Prostate gland (tissue), 2 donors: Measurements from ENCODE around the gene MORN4.

ENCODE experiments used
- POLR2A ChIP-seq: fragments of 450-650 bp; IDR thresholded peaks from one replicate; pipeline ENCODE4 v1.6.1; 2016; ENCODE audit warnings: antibody characterized with exemption, mild to moderate bottlenecking
- TF ChIP-seq, protein P1 (sequence below), 4 experiments: fragments of 200-600 bp in 2 of 4; fragments of 450-650 bp in 2 of 4; sonication (generic) in 2 of 4; IDR thresholded peaks; 1 replicate in 3 of 4; 2 replicates in 1 of 4; pipeline ENCODE4 v1.5.1; 2016 to 2019; ENCODE audit warnings: antibody characterized with exemption in 4 of 4, mild to moderate bottlenecking in 2 of 4, moderate library complexity in 2 of 4

- TF ChIP-seq, protein P1, sequence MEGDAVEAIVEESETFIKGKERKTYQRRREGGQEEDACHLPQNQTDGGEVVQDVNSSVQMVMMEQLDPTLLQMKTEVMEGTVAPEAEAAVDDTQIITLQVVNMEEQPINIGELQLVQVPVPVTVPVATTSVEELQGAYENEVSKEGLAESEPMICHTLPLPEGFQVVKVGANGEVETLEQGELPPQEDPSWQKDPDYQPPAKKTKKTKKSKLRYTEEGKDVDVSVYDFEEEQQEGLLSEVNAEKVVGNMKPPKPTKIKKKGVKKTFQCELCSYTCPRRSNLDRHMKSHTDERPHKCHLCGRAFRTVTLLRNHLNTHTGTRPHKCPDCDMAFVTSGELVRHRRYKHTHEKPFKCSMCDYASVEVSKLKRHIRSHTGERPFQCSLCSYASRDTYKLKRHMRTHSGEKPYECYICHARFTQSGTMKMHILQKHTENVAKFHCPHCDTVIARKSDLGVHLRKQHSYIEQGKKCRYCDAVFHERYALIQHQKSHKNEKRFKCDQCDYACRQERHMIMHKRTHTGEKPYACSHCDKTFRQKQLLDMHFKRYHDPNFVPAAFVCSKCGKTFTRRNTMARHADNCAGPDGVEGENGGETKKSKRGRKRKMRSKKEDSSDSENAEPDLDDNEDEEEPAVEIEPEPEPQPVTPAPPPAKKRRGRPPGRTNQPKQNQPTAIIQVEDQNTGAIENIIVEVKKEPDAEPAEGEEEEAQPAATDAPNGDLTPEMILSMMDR (IDR thresholded peaks at IDR 0.05), result no peak
- no peak for TF ChIP-seq POLR2A
These were observed at the start of gene MORN4 for GRCh38 chr10:97632949-97633884.
